Femur (tissue), 1 donor: ENCODE measurements around the gene SGK1.
"Not testable (repeated sequence)": the region's sequence is repeated elsewhere in the genome, so short reads cannot be mapped to it uniquely, and the experiment has no call there.

Source experiments
- DNase-seq: peaks from one replicate; pipeline ENCODE4 v3.0.0-alpha.2; 2017

The SGK1 gene

DNA sequence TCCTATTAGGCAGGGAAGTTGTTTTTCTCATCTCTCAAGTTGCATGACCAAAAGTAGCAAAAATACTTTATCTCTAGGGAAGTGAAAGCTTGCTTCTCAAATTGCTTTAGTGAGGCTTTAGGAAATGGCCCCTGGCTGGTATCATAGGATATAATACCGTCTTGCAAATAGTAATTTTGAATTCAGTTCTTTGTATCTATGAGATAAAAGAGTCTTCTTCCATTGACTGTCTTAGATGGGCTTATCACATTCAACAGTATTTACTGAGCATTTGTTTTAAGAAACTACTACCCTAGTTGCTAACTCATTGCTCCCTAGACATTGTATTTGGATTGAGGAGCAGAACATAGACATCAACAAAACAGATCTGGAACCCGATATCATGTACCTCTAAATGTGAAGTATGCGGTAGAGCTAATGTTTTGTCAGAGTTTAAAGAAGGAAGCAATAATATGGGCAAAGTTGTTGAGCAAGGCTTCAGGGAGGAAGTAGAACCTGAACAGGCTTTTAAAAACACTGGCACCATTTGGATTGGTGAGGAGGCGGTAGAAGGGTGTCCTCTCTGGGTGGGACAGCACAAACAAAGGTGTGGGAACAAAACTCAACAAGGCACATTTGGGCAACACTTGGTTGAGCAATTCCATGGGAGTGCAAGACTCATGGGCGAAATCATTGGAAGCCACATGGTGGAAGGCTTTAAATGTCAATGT is 101.5 kb downstream of the SGK1 start:
- no peak for DNase-seq

DNA sequence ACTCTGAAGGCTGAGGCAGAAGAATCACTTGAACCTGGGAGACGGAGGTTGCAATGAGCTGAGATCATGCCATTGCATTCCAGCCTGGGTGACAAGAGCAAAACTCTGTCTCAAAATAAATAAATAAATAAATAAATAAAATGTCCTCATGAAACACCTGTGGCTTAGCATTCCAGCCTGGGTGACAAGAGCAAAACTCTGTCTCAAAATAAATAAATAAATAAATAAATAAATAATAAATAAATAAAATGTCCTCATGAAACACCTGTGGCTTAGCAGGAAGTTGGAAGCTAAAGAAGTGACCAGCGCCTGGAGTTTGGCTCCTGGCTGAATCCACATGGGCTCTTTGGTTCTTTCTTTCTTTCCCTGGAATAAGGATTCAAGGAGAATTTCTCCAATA is 104.5 kb downstream of the SGK1 start:
- DNase-seq: not testable (repeated sequence)

DNA sequence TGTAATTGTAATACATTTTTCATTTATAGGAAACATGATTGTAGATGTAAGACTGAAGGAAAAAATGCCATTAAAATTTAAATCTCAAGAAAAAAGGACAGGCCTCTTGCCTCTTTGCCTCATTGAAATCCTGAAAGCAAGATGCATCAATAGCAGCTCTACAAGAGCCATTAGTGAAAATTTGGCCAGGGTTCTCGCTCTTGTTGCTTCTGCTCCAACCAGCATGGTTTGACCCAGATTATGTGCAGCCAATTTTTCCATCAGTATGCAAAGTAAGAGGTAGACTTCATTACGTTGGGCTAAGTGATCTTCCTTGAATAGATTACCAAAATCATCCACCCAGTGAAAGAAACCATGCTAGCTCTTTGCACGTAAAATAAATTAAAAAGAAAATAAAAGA is 106.6 kb downstream of the SGK1 start:
- no peak for DNase-seq

DNA sequence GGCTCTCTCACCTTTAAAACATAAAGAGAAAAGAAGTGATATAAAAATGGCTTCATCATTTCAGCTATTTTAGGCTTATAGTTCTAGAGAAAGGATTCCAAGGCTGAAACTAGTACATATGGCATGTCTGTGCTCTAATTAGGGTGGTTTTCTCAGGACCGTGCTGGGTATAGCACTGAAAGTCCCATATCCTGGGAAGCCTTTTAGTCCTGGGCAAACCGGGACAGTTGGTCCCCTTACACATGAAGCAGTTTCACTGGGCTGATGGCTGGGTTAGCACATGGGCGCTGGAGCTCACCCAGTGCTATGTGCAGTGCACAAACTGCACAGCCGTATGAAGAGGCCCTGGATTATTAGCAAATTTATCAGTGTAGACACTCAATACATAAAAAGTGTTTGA is 110.5 kb downstream of the SGK1 start:
- no peak for DNase-seq

DNA sequence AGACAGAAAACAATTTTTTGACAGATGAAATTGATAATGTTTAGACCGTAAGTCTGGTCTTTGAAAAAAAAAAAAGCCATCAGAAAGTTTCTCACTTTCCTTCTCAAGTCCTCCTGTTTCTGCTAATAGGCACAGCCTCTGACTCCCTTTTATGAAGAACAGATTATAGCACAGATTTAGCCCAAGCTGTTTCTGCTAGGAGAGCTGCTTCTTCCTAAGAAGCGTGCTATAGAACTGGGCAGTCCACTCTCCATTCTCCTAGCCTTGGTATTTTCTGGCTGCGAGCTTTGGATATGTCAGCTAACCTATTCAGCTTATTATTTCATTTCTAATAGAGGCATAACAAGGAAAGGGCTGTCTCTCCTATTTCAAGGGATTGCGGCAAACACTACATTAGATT is 112.5 kb downstream of the SGK1 start:
- DNase-seq: no peak

DNA sequence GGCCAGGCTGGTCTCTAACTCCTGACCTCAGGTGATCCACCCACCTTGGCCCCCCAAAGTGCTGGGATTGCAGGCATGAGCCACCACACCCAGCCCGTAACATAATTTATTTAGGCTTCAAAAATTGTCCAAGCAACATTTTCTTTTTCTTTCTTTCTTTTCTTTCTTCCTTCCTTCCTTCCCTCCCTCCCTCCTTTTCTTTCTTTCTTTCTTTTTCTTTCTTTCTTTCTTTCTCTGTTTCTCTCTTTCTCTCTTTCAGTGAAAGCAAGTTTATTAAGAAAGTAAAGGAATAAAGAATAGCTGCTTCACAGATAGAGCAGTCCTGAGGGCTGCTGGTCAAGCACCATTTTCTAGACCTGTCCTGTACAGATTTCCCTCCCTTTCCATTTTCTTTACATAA is 113.2 kb downstream of the SGK1 start:
- not testable (repeated sequence) for DNase-seq

DNA sequence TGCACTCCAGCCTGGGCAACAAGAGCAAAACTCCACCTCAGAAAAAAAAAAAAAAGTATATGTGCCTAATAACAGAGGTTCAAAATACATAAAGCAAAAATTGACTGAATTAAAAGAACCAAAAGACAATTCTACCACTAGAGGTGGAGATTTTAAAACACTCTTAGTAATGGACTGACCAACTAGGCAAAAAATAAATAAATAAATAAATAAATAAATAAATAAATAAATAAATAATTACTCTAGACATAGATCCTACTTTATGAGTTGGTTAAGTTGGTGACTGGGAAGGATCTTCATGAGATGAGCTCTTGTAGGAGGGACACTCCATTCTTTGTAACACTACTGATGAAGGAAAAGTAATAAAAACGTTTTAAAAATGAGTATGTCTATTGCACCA is 113.9 kb downstream of the SGK1 start:
- no peak for DNase-seq

DNA sequence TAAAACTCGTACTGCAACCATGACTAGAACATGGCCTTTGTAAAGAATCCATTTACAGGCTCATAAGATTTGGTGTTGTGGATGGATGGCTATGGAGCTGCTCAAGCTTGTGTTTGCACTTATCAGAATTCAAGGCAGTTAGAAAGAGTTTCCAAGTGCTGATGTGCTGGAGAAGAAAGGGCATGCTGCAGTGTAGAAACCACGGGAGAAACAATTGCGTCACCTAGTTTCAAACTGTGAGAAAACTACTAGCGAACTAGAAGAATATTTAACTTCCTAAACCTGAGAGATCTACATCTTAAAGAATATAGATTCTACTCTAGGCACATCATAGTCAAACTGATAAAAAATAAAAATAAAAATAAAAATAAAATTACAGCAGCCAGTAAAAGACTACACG is 116.2 kb downstream of the SGK1 start:
- DNase-seq: no peak

DNA sequence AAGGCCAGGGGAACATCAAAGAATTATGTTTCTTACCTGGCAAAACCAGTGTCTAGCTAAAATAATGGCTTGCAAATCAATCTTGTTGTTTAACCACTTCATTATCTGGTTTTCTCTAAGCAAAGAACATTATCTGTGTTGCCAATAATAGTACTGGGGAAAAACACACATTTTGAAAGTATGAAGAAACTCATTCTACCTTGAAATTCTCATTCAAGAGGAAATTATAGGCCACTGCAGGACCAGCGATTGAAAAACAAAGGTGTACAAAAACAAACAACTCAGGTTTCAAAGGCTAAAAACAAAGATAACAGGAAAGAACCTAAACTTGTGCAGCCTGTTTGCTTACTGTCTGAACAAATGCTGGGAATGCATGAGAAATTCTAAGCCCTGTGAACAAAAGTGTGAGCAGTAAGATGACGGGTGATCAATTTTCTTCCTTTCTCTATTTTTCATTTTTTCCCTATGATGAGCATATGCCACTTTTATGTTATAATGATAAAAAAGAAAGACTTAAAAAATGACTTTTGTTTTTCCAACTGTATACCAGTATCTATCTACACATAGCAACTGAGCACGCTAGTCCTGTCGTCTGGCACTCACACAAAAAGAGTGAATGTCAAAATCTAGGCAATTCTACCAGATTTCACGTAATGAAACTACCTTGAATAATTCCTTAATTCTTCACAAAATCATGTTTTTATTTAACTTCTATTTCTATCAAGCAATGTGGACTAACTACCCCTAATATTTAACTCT is 117.9 kb downstream of the SGK1 start:
- no peak for DNase-seq

DNA sequence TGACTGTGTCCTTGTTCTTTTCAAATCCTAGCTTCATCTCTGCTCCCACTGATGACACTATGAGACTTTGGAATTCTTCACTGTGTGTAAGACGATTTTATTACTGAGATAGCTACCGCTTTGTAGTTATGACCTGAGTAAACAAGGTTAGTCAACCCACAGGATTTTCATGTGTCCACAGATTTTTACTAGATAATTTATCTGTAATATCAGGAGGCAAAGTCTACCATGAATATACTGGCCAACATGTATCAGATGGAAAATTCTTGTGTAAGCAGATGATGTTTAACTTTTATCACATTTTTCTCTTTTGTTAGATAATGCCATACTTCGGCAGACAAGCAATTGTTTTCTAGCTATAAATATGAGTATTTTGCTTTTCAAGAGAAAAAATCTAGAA is 119.8 kb downstream of the SGK1 start:
- no peak for DNase-seq

DNA sequence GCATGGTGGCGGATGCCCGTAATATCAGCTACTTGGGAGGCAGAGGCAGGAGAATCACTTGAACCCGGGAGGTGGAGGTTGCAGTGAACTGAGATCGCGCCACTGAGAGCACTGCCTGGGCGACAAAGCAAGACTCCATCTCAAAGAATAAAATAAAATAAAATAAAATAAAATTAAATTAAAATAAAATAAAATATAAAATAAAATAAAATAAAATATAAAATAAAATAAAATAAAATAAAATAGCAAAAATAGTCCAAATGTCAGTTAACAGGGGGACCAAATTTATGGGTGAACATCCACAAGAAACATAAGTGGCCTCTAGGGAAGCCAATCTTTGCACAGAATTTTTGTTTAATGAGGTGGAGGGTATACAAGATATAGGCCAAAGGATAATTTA is 120.2 kb downstream of the SGK1 start:
- DNase-seq: not testable (repeated sequence)

DNA sequence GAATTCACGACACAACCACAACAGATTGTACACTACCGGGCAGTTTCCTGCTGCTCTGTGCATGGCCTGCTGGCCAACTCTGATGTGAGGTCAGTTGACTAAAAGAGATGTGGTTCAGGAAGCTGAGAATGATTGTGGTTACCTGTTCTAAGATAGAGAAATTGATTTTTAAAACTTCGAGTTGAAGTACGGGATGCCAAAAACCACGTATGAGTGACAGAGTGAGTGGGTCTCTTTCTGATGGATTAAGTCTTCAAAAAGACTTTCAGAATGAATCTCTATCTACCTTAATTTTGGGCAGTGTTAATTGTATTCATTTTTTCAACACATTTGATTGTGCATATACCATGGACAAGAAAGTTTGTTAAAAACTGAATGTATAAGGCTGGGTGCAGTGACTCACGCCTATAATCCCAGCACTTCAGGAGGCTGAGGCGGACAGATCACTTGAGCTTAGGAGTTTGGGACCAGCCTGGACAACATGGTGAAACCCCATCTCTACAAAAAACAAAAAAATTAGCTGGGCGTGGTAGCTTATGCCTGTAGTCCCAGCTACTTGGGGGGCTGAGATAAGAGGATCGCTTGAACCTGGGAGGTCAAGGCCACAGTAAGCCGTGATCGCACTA is 121.2 kb downstream of the SGK1 start:
- no peak for DNase-seq

DNA sequence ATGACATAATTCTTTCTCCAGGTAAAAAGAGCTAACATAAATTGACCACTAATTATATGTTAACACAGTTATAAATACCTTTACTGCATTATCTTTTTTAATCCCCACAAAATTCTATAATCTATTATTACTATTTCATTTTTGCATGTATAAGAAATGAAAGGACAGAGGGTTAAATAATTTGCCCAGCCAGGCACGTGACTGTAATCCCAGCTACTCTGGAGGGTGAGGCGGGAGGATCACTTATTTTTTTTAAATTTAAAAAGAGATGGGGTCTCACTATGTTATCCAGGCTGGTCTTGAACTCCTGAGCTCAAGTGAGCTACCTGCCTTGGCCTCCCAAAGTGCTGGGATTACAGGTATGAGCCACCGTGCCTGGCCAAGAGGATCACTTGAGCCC is 121.9 kb downstream of the SGK1 start:
- no peak for DNase-seq

DNA sequence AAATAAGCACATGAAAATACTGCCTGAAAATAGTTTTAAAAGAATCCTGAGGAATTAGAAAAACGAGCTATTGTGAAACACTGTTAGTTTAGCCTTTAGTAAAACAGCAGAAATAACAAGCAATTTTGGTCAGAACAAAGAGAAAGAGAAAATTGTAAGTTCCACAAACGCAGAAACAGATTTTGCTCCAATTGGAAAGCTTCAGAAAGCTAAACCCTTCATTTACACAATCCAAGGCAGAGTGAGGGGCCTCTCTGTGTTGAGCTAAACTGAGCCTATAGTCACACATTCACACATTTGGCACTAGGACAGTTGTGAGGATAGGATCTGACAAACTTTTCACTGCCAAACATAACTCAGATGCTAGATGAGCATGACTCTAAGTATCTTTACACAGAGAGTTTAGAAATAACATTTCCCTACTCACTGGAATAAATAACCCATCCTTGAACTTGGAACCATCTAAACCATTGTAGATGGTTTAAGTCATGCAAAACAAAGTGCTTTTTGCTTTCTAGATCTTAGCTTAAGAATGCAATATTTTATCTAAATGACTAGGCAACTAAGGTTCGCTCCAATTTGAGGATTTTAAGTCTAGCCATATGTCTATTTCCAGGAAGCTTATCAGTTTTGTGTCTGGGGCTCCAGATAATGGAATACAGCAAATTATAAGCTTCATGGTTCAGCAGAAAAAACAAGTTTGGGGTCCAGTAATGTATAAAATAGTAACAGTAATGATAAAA is 122.6 kb downstream of the SGK1 start:
- no peak for DNase-seq

DNA sequence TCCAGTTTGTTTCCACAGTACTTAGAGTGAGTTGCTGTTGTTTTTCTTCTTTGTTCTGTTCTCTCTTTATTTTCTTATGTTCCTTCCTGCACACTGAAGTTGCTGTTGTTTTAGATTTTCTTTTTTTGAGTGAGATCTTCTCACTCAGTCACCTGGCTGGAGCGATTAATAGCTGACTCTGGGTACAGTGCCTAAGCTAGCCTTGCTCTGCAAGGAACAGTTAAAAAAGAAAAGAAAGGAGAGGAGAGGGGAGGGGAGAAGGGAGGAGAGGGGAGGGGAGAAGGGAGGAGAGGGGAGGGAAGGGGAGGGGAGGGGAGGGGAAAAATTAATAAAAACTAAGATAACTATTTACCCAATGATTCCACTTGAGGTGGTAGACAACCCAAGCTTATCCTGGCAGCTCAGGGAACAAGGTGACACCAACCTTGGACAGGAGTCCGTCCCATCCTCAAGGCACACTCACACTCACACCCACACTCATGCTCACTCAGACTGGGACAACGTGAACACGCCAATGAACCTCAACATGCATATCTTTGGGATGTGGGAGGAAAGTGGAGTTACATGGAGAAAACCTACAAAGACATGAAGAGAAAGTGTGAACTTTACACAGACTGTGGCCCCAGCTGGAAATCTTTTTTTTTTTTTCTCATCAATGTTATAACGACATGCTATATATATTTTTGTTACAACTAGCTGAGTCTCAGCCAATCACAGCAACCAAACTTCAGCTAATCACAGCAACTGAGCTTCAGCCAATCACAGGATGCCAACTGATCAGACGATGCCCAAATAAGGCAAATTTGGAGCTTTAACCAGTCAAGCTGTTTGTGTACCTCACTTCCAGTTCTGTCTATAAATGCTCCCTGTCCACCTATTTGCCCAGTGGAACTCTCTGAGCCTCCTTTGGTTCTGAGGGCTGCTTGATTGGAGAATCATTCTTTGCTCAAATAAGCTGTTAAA is 124.1 kb downstream of the SGK1 start:
- no peak for DNase-seq

DNA sequence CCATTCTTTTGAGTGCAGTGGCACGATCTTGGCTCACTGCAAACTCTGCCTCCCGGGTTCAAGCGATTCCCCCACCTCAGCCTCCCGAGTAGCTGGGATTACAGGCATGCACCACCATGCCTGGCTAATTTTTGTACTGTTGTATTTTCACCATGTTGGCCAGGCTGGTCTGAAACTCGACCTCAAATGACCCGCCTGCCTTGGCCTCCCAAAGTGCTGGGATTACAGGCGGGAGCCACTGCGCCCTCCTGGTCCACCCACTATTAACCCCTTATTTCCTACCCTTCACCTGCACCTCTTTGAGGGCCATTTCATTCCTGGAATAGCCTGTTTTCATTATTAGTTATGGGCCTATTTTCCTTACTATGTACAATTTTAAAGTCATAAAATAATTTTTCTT is 125.3 kb downstream of the SGK1 start:
- DNase-seq: not testable (repeated sequence)

DNA sequence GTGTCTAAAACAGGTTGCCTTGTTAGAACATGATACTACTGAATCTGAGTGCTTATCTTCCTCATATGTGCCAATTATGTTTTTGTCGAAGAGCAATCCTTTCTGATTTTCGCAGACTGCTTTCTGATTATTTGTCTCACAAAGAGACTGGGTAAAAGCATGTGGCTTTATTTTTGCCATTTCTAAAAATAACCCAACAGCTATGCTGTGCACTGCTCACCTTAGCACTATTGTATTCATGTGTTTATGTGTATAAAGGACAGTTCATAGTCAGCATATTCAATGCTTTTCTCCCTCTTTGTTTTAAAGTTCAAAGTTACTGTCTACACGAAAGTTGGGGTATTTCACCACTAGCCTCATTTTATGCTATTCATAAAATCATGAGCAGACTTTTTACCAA is 127.0 kb downstream of the SGK1 start:
- no peak for DNase-seq

DNA sequence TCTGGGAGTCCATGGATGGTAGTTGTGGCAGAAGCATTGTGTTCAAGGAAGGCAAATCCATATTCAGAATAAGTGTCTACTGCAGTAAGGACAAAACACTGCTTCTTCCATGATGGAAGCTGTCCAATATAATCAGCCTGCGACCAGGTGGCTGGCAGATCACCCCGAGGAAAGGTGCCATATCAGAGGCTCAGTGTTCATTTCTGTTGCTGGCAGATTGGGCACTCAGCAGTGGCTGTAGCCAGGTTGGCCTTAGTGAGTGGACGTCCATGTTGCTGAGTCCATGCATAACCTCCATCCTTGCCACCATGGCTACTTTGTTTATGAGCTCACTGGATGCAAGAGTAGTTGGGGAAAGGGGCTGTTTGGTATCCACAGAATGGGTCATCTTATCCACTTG is 130.2 kb downstream of the SGK1 start:
- no peak for DNase-seq

DNA sequence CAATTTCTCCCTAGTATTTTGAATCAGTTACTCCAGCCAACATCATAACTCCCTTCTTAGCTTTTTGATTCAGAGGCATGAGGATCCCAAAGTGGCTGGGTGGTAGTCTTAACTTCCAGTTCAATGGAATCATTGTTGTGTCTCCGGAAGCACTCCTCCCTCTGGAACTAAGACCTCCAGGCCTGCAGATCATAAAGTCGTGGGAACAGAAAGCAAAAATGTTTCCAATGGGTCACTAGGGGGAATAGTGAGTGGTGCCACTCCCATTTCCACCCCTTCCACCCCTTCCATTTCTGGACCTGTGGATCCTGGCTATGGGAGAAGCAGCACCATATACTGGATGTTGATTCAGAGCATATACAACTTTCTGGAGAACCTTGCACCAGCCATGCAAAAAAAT is 130.8 kb downstream of the SGK1 start:
- no peak for DNase-seq

DNA sequence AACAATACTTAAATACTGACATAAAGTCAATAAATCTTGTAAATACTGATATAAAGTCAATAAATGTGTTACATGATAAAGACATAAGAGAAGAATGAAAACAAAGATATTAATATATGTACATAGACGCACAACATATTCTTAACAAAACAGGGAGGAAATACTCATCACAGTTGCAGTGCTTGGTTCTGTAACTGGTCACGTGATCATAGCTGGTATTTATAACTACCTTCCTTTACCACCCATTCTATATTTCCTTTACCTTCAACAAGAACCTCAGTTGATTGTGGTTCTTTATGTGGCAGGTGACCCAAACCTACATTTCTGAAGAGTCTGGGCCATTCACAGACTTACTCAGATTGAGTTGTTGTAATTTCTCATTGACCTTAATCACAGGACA is 131.6 kb downstream of the SGK1 start:
- DNase-seq: no peak

DNA sequence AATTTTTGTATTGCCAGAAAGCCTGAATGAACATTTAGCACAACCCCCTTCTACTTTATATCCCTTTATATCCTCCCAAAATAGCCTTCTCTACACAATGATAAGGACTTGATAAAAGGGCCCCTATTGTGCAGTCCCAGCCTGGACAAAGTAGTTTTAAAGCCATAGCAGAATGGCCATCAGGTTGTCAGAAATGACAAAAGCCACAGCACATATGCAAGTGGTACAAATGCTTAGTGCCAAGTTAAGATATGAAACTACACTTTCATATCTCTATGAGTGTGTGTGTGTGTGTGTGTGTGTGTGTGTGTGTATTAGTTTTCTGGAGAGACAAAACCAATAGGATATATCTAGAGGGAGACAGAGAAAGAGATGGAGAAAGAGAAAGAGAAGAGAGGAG is 132.6 kb downstream of the SGK1 start:
- DNase-seq: no peak

DNA sequence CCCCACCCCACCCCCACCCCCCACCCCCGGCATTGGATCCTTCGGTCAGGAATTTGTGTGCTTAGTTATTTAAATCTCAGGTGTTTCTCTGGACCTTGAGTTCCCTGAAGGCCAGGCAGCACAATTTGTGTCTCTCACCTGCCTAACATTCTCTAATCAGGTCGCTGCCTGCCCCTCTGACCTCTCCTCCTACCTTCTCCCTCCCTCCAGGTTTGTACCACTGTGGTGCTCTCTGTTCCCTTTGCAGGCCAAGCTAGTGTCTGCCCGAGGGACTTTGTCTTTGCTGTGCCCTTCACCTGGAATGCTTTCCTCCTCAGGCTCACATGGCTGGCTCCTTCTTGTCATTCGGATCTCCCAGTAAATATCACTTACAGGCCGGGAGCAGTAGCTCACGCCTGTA is 134.1 kb downstream of the SGK1 start:
- no peak for DNase-seq
